ENCODE data around the gene VPS33A.

- TF ChIP-seq EZH2 (IDR thresholded peaks at IDR 0.05; ENCODE audit: borderline replicate concordance, low read depth, low read length, severe bottlenecking): no peak
- peak; percentile 39 for TF ChIP-seq POLR2A (IDR thresholded peaks at IDR 0.05; ENCODE audit: low read depth, low read length)
- TF ChIP-seq CTCF (IDR thresholded peaks at IDR 0.05; ENCODE audit: extremely low read depth in 1 of 2, insufficient read depth in 1 of 2, low read depth in 1 of 2, low read length in 2 of 2): no peak
- no peak for TF ChIP-seq MAX (IDR thresholded peaks at IDR 0.05; ENCODE audit: insufficient read depth, insufficient read length)
- TF ChIP-seq POLR2AphosphoS5 (IDR thresholded peaks at IDR 0.05; ENCODE audit: insufficient read depth, low read depth, low read length): no peak
- TF ChIP-seq MYC (IDR thresholded peaks at IDR 0.05; ENCODE audit: low read depth, low read length): no peak
- TF ChIP-seq GATA2 (IDR thresholded peaks at IDR 0.05; ENCODE audit: insufficient read depth, insufficient read length, low read depth, low read length): no peak
- TF ChIP-seq JUN (IDR thresholded peaks at IDR 0.05; ENCODE audit: borderline replicate concordance, insufficient read depth, insufficient read length, low read depth): no peak
Observed at GRCh38 chr12:122182887-122183587, 83.3 kb downstream of the VPS33A start, which contains the start of gene LRRC43.
